Liver (tissue), 9 donors: ENCODE data around the gene TBC1D16. TPM values are rescaled to one million over a fixed set of nuclear protein-coding genes. Genes with fewer than 3 reads are reported as not detected.

Experiments
- DNase-seq: peaks from one replicate; pipeline ENCODE4 v3.0.0-alpha.2; 2017; ENCODE audit warnings: low spot score
- H3K27ac ChIP-seq, 2 donors: one replicate each; pipeline ENCODE4 v1.7.0; 2013; ENCODE audit warnings: inconsistent platforms in 2 of 2, low read length in 2 of 2, control low read depth in 1 of 2, low read depth in 1 of 2, mild to moderate bottlenecking in 1 of 2
- H3K27me3 ChIP-seq, 4 donors: one replicate each; pipeline versions ENCODE4 v1.6.1 to v1.7.0; 2013; ENCODE audit warnings: low read length in 3 of 4, inconsistent platforms in 1 of 4, mild to moderate bottlenecking in 1 of 4, moderate library complexity in 1 of 4; ENCODE audit not compliant: control insufficient read depth in 4 of 4, insufficient read depth in 4 of 4
- H3K36me3 ChIP-seq, 4 donors: one replicate each; pipeline versions ENCODE4 v1.6.1 to v1.7.0; 2013; ENCODE audit warnings: low read length in 3 of 4, mild to moderate bottlenecking in 3 of 4, low read depth in 1 of 4, moderate library complexity in 1 of 4; ENCODE audit not compliant: control insufficient read depth in 4 of 4, insufficient read depth in 3 of 4
- H3K4me1 ChIP-seq, 4 donors: one replicate each; pipeline versions ENCODE4 v1.6.1 to v1.7.0; 2013; ENCODE audit warnings: low read length in 3 of 4, mild to moderate bottlenecking in 3 of 4, moderate library complexity in 1 of 4; ENCODE audit not compliant: control insufficient read depth in 4 of 4, insufficient read depth in 4 of 4
- H3K4me3 ChIP-seq, 3 donors: one replicate each; pipeline versions ENCODE4 v1.6.1 to v1.7.0; 2013; ENCODE audit warnings: low read length in 3 of 3, control low read depth in 1 of 3, low read depth in 1 of 3, mild to moderate bottlenecking in 1 of 3
- H3K9ac ChIP-seq, 2 donors: one replicate each; pipeline ENCODE4 v1.7.0; 2013; ENCODE audit warnings: low read length in 2 of 2, mild to moderate bottlenecking in 2 of 2, moderate library complexity in 2 of 2, control low read depth in 1 of 2, low read depth in 1 of 2
- H3K9me3 ChIP-seq, 4 donors: one replicate each; pipeline versions ENCODE4 v1.6.1 to v1.7.0; 2013; ENCODE audit warnings: low read length in 3 of 4; ENCODE audit not compliant: control insufficient read depth in 4 of 4
- HNF4G ChIP-seq: IDR thresholded peaks from 2 replicates; pipeline ENCODE4 v1.6.1; 2016; ENCODE audit warnings: antibody characterized with exemption
- RAD21 ChIP-seq, 2 donors: IDR thresholded peaks; 2 replicates each; pipeline ENCODE4 v1.6.1; 2016; ENCODE audit warnings: antibody characterized with exemption in 2 of 2, mild to moderate bottlenecking in 2 of 2
- REST ChIP-seq: IDR thresholded peaks from 2 replicates; pipeline ENCODE4 v1.6.1; 2016; ENCODE audit warnings: antibody characterized with exemption, mild to moderate bottlenecking
- SP1 ChIP-seq: IDR thresholded peaks from 2 replicates; pipeline ENCODE4 v1.6.1; 2018; ENCODE audit warnings: antibody characterized with exemption, mild to moderate bottlenecking
- WGBS: extraction: QIAGEN DNeasy Blood & Tissue Kit; methylation state at CpG from one replicate; pipeline ENCODE4 v1.1.7; 2013; 5-methylcytosine and 5-hydroxymethylcytosine counted together
- polyA plus RNA-seq, 2 donors: library from polyadenylated mRNA; stranded (reverse) in 1 of 2; unstranded in 1 of 2; fragments of 200-250 nt in 1 of 2; fragments of >200 nt in 1 of 2; fragmentation: Nextera tagmentation in 1 of 2; extraction: Ambion mirVana in 1 of 2; gene quantifications; one replicate each; pipeline versions ENCODE4 v1.2.1 to v1.2.3, GENCODE V29; 2013 to 2015
- total RNA-seq, 2 donors: library from RNA; depleted of rRNA; stranded (reverse); fragments of >200 nt; gene quantifications; one replicate each; pipeline ENCODE4 v1.2.3, GENCODE V29; 2014
- TF ChIP-seq, protein P1 (sequence below): IDR thresholded peaks from 2 replicates; pipeline ENCODE4 v1.6.1; 2016; ENCODE audit warnings: antibody characterized with exemption
- TF ChIP-seq, protein P2 (sequence below): fragments of 150-350 bp; IDR thresholded peaks from 2 replicates; pipeline ENCODE4 v1.5.1; 2017; ENCODE audit warnings: improper control_type of control experiment, low read depth, low read length; ENCODE audit not compliant: missing input control
- donor health status: healthy.
- donor health status: healthy.
- donor health status: healthy.
- donor health status: healthy.
- donor health status: healthy.

The TBC1D16 gene
- total and polyA plus RNA-seq, 4 donors: 3.4 to 29.5 (median 4.7) TPM

- TF ChIP-seq REST (no peak), HNF4G (no peak)
These were observed 109.0 kb downstream of the TBC1D16 start (continued) for GRCh38 chr17:79926605-79927135.

DNA sequence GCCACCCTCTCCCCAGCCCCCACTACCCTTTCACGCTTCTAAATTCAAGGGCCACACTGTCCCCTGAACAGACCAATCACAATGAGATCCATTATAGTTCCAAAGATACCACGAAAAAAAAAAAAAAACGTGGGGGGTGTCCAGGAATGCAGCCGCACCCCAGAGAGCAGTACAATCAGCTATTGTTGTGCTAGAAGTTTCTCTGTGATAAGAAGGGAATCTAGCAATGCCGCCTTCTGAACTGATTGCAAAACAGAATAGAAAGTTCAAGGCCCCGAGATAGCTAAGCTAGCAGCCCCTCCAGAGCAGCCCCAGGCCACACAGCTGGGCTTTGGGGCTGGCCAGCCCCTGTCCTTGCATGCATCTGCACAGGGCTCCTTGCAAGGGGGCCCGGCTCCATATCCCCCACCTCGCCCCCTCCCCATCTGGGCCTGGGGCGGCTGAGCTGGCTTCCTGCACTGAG, 109.5 kb downstream of the TBC1D16 start:
- peaks cover 3 to 7% (median 7%) of the 10 kb centered on the region in 4 donors for H3K4me1 ChIP-seq
- no peak overlapping the region for H3K27ac ChIP-seq
- no peak for DNase-seq

DNA sequence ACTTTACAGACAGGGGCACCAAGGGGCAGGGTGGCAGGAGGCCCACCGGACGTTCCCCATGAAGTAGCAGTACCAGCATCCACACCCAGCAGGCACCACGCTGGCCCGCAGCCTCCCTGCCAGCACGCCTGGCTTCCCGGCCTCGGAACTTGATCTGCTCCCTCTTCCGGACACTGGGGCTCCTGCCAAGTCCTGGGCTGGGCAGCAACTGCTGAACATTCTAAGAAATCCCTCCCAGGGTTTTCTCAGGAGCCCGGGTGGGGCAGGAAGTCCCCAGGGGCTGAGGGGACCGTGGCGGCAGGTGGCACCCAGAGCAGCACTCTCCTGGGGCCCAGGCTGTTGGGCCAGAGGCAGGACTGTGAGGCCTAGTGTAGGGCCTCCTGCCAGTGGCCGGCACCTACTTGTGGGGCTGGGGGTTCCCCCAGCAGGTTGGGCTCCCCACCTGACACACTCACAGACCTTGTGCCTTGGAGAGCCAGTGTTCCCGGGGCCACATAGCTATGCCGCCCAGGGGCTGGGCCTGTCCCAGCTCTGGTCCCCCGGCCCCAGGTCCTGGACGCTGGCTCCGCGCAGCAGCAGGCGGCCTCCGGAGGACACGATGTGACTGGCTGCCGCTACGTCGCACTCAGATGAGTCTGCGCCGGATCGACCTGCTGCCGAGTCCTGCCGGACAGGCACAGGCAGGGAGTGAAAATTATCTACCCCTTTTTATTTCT, 110.3 kb downstream of the TBC1D16 start:
- H3K9ac ChIP-seq: no peak overlapping the region

More for the DNA sequence above, 109.5 kb downstream of the TBC1D16 start:
- Histone ChIP-seq H3K27me3 (no peaks in the 10 kb centered on the region), H3K9me3 (no peaks in the 10 kb centered on the region), H3K9ac (no peak overlapping the region), H3K36me3 (no peaks in the 10 kb centered on the region), H3K4me3 (no peak overlapping the region)
- no peak for TF ChIP-seq RAD21 (IDR thresholded peaks at IDR 0.05)
- TF ChIP-seq, protein P1, sequence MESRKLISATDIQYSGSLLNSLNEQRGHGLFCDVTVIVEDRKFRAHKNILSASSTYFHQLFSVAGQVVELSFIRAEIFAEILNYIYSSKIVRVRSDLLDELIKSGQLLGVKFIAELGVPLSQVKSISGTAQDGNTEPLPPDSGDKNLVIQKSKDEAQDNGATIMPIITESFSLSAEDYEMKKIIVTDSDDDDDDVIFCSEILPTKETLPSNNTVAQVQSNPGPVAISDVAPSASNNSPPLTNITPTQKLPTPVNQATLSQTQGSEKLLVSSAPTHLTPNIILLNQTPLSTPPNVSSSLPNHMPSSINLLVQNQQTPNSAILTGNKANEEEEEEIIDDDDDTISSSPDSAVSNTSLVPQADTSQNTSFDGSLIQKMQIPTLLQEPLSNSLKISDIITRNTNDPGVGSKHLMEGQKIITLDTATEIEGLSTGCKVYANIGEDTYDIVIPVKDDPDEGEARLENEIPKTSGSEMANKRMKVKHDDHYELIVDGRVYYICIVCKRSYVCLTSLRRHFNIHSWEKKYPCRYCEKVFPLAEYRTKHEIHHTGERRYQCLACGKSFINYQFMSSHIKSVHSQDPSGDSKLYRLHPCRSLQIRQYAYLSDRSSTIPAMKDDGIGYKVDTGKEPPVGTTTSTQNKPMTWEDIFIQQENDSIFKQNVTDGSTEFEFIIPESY: no peak
- WGBS: 64% methylated on average over 9 of the region's 9 CpGs

More for the DNA sequence above, 110.3 kb downstream of the TBC1D16 start:
- Histone ChIP-seq H3K9me3 (no peaks in the 10 kb centered on the region), H3K27ac (no peak overlapping the region), H3K4me1 (peaks cover 3 to 6% (median 4%) of the 10 kb centered on the region in 4 donors), H3K36me3 (no peaks in the 10 kb centered on the region), H3K4me3 (no peak overlapping the region), H3K27me3 (no peaks in the 10 kb centered on the region)
- TF ChIP-seq, protein P2, sequence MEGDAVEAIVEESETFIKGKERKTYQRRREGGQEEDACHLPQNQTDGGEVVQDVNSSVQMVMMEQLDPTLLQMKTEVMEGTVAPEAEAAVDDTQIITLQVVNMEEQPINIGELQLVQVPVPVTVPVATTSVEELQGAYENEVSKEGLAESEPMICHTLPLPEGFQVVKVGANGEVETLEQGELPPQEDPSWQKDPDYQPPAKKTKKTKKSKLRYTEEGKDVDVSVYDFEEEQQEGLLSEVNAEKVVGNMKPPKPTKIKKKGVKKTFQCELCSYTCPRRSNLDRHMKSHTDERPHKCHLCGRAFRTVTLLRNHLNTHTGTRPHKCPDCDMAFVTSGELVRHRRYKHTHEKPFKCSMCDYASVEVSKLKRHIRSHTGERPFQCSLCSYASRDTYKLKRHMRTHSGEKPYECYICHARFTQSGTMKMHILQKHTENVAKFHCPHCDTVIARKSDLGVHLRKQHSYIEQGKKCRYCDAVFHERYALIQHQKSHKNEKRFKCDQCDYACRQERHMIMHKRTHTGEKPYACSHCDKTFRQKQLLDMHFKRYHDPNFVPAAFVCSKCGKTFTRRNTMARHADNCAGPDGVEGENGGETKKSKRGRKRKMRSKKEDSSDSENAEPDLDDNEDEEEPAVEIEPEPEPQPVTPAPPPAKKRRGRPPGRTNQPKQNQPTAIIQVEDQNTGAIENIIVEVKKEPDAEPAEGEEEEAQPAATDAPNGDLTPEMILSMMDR: peak; percentile 9
- TF ChIP-seq, protein P1: no peak
- TF ChIP-seq SP1 (no peak), RAD21 (IDR thresholded peaks at IDR 0.05) (peak in 1 of 2 donors; percentile 51)
- WGBS: 59% methylated on average over 29 of the region's 29 CpGs
- no peak for DNase-seq
